DMS153 treated with DMSO at 0.1 percent for 48 hours (cell line): ENCODE results near the gene BMERB1.
"Not testable (repeated sequence)": the region's sequence is repeated elsewhere in the genome, so short reads cannot be mapped to it uniquely, and the experiment has no call there.

Experiments
- DNase-seq: peaks from one replicate; lab custom pipeline; 2025; ENCODE audit not compliant: unreplicated experiment; lab: John Stamatoyannopoulos, UW

Gene BMERB1

GRCh38 chr16:15422222-15422621, 12.2 kb upstream of the BMERB1 start:
- DNase-seq: no peak

- no peak for DNase-seq
Measured at GRCh38 chr16:15425861-15426260, 8.5 kb upstream of the BMERB1 start.

- DNase-seq: no peak
Measured at GRCh38 chr16:15426796-15427195, 7.6 kb upstream of the BMERB1 start.

GRCh38 chr16:15427648-15428239, 6.6 kb upstream of the BMERB1 start:
- DNase-seq: peak; percentile 19

GRCh38 chr16:15430884-15431283, 3.5 kb upstream of the BMERB1 start:
- DNase-seq: not testable (repeated sequence)

- peak; percentile 38 for DNase-seq
Measured at GRCh38 chr16:15434079-15434424, 336 bp upstream of the BMERB1 start.

GRCh38 chr16:15435216-15435864, 952 bp downstream of the BMERB1 start:
- DNase-seq: no peak

GRCh38 chr16:15439102-15439501, 4.7 kb downstream of the BMERB1 start:
- DNase-seq: no peak

- DNase-seq: no peak
Measured at GRCh38 chr16:15439521-15439920, 5.1 kb downstream of the BMERB1 start.

- no peak for DNase-seq
Measured at GRCh38 chr16:15440852-15441251, 6.5 kb downstream of the BMERB1 start.

- DNase-seq: not testable (repeated sequence)
Measured at GRCh38 chr16:15442140-15442539, 7.8 kb downstream of the BMERB1 start.

- no peak for DNase-seq
Measured at GRCh38 chr16:15443753-15444152, 9.4 kb downstream of the BMERB1 start.

- DNase-seq: no peak
Measured at GRCh38 chr16:15444264-15444663, 9.9 kb downstream of the BMERB1 start.

- no peak for DNase-seq
Measured at GRCh38 chr16:15445450-15445849, 11.1 kb downstream of the BMERB1 start.

GRCh38 chr16:15446901-15447300, 12.5 kb downstream of the BMERB1 start:
- DNase-seq: no peak

- no peak for DNase-seq
Measured at GRCh38 chr16:15450624-15451023, 16.2 kb downstream of the BMERB1 start.

GRCh38 chr16:15451098-15451731, 16.8 kb downstream of the BMERB1 start:
- DNase-seq: no peak

- no peak for DNase-seq
Measured at GRCh38 chr16:15452246-15452855, 18.0 kb downstream of the BMERB1 start.

- DNase-seq: not testable (repeated sequence)
Measured at GRCh38 chr16:15453296-15453695, 18.9 kb downstream of the BMERB1 start.

- not testable (repeated sequence) for DNase-seq
Measured at GRCh38 chr16:15454933-15455332, 20.5 kb downstream of the BMERB1 start.

GRCh38 chr16:15457400-15457799, 23.0 kb downstream of the BMERB1 start:
- DNase-seq: no peak

- no peak for DNase-seq
Measured at GRCh38 chr16:15457958-15458357, 23.6 kb downstream of the BMERB1 start.
